PC-9 (cell line): ENCODE results near the gene GPC5. TPM values are rescaled to one million over a fixed set of nuclear protein-coding genes. Genes with fewer than 3 reads are reported as not detected.

Source experiments
- BruUV-seq: library from RNA; stranded (reverse); fragments of 400-500 nt; replicated peaks from 2 replicates; lab custom pipeline; 2021; lab: Mats Ljungman, UMichigan
- CTCF ChIA-PET: fragments of 300-600 bp; sonication (Branson Sonifier 250); formaldehyde crosslinking; loops from one replicate; lab custom pipeline; 2022; ENCODE audit warnings: antibody characterized with exemption; lab: Charles Lee
- POLR2A ChIA-PET: fragments of 300-600 bp; sonication (Branson Sonifier 250); formaldehyde crosslinking; loops from one replicate; lab custom pipeline; 2022; ENCODE audit warnings: antibody characterized with exemption; ENCODE audit not compliant: unreplicated experiment; lab: Charles Lee
- DNase-seq, 2 experiments: peaks; one replicate each; pipeline versions ENCODE4 v3.0.0 to v3.0.0-alpha.2; 2015 to 2022; ENCODE audit warnings: mixed read lengths in 1 of 2
- H2AFZ ChIP-seq: fragments of 200-600 bp; sonication (generic); 2 replicates; pipeline ENCODE4 v1.8.1; 2017; ENCODE audit warnings: antibody characterized with exemption
- H3F3A ChIP-seq: fragments of 200-600 bp; sonication (generic); 2 replicates; pipeline ENCODE4 v1.8.1; 2017; ENCODE audit warnings: antibody characterized with exemption, mild to moderate bottlenecking, low read depth; ENCODE audit not compliant: insufficient read depth
- H3K27ac ChIP-seq: fragments of 200-600 bp; sonication (generic); 2 replicates; pipeline ENCODE4 v1.6.1; 2016; ENCODE audit warnings: mixed run types
- H3K27me3 ChIP-seq: fragments of 200-600 bp; sonication (generic); 2 replicates; pipeline ENCODE4 v1.6.1; 2016; ENCODE audit warnings: low read depth, mixed run types; ENCODE audit not compliant: insufficient read depth
- H3K36me3 ChIP-seq: fragments of 200-600 bp; sonication (generic); 2 replicates; pipeline ENCODE4 v1.6.1; 2016; ENCODE audit warnings: low read depth, mixed run types
- H3K4me1 ChIP-seq: fragments of 200-600 bp; sonication (generic); replicated peaks from 2 replicates; pipeline ENCODE4 v1.6.1; 2016; ENCODE audit warnings: mixed run types; ENCODE audit not compliant: insufficient read depth
- H3K4me2 ChIP-seq: fragments of 200-600 bp; sonication (generic); 2 replicates; pipeline ENCODE4 v1.6.1; 2017; ENCODE audit warnings: mixed run types
- H3K4me3 ChIP-seq: fragments of 200-600 bp; sonication (generic); 2 replicates; pipeline ENCODE4 v1.6.1; 2016; ENCODE audit warnings: mixed run types
- H3K79me2 ChIP-seq: fragments of 200-600 bp; sonication (generic); 2 replicates; pipeline ENCODE4 v1.6.1; 2017; ENCODE audit warnings: low read depth, mixed run types
- H3K9me2 ChIP-seq: fragments of 200-600 bp; sonication (generic); 2 replicates; pipeline ENCODE4 v1.8.1; 2017; ENCODE audit warnings: mild to moderate bottlenecking; ENCODE audit not compliant: insufficient read depth
- H3K9me3 ChIP-seq: fragments of 200-600 bp; sonication (generic); 2 replicates; pipeline ENCODE4 v1.8.1; 2016; ENCODE audit warnings: low read depth; ENCODE audit not compliant: insufficient read depth
- H4K20me1 ChIP-seq: fragments of 200-600 bp; sonication (generic); 2 replicates; pipeline ENCODE4 v1.8.1; 2017; ENCODE audit not compliant: insufficient read depth
- EZH2 ChIP-seq: fragments of 200-600 bp; sonication (generic); IDR thresholded peaks from 2 replicates; pipeline ENCODE4 v1.8.0; 2017; ENCODE audit warnings: antibody characterized with exemption, low read depth
- intact Hi-C: fragments of 100-400 bp; cut with micrococcal nuclease; formaldehyde crosslinking; loops from one replicate; pipeline ENCODE4 v1.10.0; 2022; ENCODE audit not compliant: unreplicated experiment
- total RNA-seq: library from RNA; stranded (reverse); gene quantifications from 2 replicates; pipeline ENCODE4 v1.2.3, GENCODE V29; 2021
- TF ChIP-seq, protein P1 (sequence below): fragments of 200-600 bp; sonication (generic); conservative IDR thresholded peaks from 2 replicates; pipeline ENCODE4 v1.6.1; 2017; ENCODE audit warnings: mixed run types, antibody characterized with exemption, mild to moderate bottlenecking, moderate library complexity

GPC5 gene
- total RNA-seq, 1 experiment from 2014 or later, result not detected

DNA sequence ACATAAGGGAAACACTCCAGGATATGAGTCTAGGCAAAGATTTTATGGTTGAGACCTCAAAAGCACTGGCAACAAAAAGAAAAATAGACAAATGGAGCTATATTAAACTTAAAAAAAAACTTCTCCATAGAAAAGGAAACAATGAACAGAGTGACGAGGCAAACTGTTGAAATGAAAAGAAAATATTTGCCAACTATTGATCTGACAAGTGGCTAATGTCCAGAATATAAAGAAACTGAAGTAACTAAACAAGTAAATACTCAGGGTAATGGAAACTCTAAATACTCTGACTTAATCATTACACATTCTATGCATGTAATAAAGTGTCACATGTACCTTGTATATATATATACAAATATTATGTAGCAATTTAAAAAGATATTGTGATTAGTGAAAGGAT lies 562.5 kb downstream of the GPC5 start:
- Histone ChIP-seq H3K9me3 (no peaks in the 10 kb centered on the region), H2AFZ (no peak overlapping the region), H3K36me3 (no peaks in the 10 kb centered on the region), H3K27me3 (no peaks in the 10 kb centered on the region), H3K4me3 (no peak overlapping the region), H3K9me2 (no peaks in the 10 kb centered on the region), H4K20me1 (no peaks in the 10 kb centered on the region), H3K27ac (no peak overlapping the region), H3K4me1 (no peaks in the 10 kb centered on the region), H3K4me2 (no peak overlapping the region), H3K79me2 (no peaks in the 10 kb centered on the region), H3F3A (no peaks in the 10 kb centered on the region)
- ChIA-PET CTCF (no interaction called here), POLR2A (no interaction called here)
- no peak for TF ChIP-seq EZH2
- TF ChIP-seq, protein P1, sequence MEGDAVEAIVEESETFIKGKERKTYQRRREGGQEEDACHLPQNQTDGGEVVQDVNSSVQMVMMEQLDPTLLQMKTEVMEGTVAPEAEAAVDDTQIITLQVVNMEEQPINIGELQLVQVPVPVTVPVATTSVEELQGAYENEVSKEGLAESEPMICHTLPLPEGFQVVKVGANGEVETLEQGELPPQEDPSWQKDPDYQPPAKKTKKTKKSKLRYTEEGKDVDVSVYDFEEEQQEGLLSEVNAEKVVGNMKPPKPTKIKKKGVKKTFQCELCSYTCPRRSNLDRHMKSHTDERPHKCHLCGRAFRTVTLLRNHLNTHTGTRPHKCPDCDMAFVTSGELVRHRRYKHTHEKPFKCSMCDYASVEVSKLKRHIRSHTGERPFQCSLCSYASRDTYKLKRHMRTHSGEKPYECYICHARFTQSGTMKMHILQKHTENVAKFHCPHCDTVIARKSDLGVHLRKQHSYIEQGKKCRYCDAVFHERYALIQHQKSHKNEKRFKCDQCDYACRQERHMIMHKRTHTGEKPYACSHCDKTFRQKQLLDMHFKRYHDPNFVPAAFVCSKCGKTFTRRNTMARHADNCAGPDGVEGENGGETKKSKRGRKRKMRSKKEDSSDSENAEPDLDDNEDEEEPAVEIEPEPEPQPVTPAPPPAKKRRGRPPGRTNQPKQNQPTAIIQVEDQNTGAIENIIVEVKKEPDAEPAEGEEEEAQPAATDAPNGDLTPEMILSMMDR, result no peak
- intact Hi-C loops, result no loop called here
- BruUV-seq, result no TSS peak
- DNase-seq, result no peak

DNA sequence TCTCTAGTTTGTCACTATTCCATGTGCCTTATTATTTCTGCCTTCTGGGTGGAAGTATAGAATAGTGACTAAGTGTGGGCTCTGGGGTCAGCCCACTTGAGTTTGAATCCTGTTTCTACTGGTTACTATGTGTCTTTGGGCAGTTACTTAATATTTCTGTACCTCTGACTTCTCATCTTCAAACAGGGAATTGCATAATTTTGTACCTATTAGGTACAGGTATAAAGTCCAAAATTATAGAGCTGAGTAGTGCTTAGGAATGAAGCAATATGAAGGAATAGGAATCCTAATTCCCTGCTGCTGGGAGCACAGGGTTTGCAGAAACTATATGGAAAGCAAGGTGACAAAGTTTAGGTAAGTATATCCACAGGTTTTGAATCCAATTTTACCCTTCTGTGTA lies 564.5 kb downstream of the GPC5 start:
- Histone ChIP-seq H3K4me2 (no peak overlapping the region), H3K27ac (no peak overlapping the region), H3K4me1 (no peaks in the 10 kb centered on the region), H3K36me3 (no peaks in the 10 kb centered on the region), H4K20me1 (no peaks in the 10 kb centered on the region), H3K4me3 (no peak overlapping the region), H3F3A (no peaks in the 10 kb centered on the region), H3K9me2 (no peaks in the 10 kb centered on the region), H3K9me3 (no peaks in the 10 kb centered on the region), H2AFZ (no peak overlapping the region), H3K79me2 (no peaks in the 10 kb centered on the region), H3K27me3 (no peaks in the 10 kb centered on the region)
- intact Hi-C loops, result no loop called here
- TF ChIP-seq, protein P1, result no peak
- no peak for TF ChIP-seq EZH2
- DNase-seq, result no peak
- POLR2A ChIA-PET, result no interaction called here
- BruUV-seq, result no TSS peak
- CTCF ChIA-PET, result no interaction called here

DNA sequence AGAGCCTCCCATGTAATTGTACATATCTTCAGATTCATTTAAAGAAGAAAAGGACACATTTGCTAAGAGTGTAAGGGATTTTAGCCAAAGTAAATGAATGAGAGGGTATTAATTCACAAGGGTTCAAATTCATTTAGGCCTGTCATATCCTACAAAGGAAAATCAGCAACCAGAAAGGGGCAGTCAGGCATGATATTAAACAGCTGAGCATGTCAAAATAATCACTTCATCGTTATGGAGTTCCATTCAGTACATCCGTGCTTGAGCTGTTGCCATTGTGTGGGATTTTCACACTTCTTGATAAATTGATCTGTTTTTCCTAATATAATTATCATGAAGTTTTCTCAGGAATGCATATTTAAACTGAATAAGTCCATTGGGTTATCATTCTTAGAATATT lies 567.1 kb downstream of the GPC5 start:
- no peak overlapping the region for H3K4me3 ChIP-seq
- no peaks in the 10 kb centered on the region for H3K9me2 ChIP-seq
- CTCF ChIA-PET, result no interaction called here

More for the DNA sequence above, 567.1 kb downstream of the GPC5 start:
- no peaks in the 10 kb centered on the region for H3F3A ChIP-seq
- H3K4me2 ChIP-seq, result no peak overlapping the region
- H3K4me1 ChIP-seq, result no peaks in the 10 kb centered on the region
- intact Hi-C loops, result no loop called here
- no peaks in the 10 kb centered on the region for H3K27me3 ChIP-seq
- no peaks in the 10 kb centered on the region for H3K79me2 ChIP-seq
- H4K20me1 ChIP-seq, result no peaks in the 10 kb centered on the region
- H3K9me3 ChIP-seq, result no peaks in the 10 kb centered on the region
- BruUV-seq, result no TSS peak
- POLR2A ChIA-PET, result no interaction called here
- no peaks in the 10 kb centered on the region for H3K36me3 ChIP-seq
- DNase-seq, result no peak
- no peak overlapping the region for H2AFZ ChIP-seq
- H3K27ac ChIP-seq, result no peak overlapping the region
- TF ChIP-seq EZH2, result no peak
- TF ChIP-seq, protein P1, result no peak
